GM12872 (cell line): Measurements from ENCODE around the gene BCL2L1.

Experiments
- TF ChIP-seq, protein P1 (sequence below): IDR thresholded peaks from 3 replicates; pipeline ENCODE4 v1.5.1; 2011; ENCODE audit warnings: low read depth, mild to moderate bottlenecking, low read length, moderate library complexity; ENCODE audit not compliant: insufficient read depth

Gene BCL2L1

DNA sequence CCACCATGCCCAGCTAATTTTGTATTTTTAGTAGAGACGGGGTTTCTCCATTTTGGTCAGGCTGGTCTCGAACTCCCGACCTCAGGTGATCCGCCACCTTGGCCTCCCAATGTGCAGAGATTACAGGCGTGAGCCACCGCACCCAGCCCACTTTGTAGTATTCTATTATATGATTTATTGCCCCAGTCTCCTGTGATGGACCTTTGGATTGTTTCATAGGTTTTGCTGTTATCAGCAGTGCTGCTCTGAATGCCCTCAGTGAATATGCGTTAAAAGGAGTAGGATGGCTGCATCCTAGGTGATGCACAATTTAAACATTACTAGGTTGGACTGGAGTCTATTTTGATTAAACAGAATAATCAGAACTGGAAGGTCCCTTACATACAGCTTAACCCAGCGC lies 107.3 kb downstream of the BCL2L1 start:
- TF ChIP-seq, protein P1, sequence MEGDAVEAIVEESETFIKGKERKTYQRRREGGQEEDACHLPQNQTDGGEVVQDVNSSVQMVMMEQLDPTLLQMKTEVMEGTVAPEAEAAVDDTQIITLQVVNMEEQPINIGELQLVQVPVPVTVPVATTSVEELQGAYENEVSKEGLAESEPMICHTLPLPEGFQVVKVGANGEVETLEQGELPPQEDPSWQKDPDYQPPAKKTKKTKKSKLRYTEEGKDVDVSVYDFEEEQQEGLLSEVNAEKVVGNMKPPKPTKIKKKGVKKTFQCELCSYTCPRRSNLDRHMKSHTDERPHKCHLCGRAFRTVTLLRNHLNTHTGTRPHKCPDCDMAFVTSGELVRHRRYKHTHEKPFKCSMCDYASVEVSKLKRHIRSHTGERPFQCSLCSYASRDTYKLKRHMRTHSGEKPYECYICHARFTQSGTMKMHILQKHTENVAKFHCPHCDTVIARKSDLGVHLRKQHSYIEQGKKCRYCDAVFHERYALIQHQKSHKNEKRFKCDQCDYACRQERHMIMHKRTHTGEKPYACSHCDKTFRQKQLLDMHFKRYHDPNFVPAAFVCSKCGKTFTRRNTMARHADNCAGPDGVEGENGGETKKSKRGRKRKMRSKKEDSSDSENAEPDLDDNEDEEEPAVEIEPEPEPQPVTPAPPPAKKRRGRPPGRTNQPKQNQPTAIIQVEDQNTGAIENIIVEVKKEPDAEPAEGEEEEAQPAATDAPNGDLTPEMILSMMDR: no peak
